ENCODE data around the gene HELZ2. TPM values are rescaled to one million over a fixed set of nuclear protein-coding genes. Genes with fewer than 3 reads are reported as not detected.

HELZ2 gene, protein sequence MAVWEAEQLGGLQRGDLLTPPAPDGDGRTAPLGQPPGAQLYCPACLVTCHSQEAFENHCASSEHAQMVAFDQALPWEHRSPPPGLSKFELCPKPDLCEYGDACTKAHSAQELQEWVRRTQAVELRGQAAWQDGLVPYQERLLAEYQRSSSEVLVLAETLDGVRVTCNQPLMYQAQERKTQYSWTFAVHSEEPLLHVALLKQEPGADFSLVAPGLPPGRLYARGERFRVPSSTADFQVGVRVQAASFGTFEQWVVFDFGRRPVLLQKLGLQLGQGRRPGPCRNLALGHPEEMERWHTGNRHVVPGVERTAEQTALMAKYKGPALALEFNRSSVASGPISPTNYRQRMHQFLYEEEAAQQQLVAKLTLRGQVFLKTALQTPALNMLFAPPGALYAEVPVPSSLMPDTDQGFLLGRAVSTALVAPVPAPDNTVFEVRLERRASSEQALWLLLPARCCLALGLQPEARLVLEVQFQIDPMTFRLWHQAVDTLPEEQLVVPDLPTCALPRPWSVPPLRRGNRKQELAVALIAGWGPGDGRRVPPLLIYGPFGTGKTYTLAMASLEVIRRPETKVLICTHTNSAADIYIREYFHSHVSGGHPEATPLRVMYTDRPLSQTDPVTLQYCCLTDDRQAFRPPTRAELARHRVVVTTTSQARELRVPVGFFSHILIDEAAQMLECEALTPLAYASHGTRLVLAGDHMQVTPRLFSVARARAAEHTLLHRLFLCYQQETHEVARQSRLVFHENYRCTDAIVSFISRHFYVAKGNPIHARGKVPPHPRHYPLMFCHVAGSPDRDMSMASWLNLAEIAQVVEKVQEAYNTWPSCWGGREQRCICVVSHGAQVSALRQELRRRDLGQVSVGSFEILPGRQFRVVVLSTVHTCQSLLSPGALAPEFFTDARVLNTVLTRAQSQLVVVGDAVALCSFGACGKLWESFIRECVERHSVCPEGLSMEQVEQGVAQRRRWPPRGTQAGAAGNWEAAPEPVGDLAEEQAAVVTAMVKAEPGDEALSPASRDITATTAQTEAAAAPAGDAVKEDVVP (N-terminal part only)
- total RNA-seq: 42.7 and 81.7 TPM in 2 replicates

DNA sequence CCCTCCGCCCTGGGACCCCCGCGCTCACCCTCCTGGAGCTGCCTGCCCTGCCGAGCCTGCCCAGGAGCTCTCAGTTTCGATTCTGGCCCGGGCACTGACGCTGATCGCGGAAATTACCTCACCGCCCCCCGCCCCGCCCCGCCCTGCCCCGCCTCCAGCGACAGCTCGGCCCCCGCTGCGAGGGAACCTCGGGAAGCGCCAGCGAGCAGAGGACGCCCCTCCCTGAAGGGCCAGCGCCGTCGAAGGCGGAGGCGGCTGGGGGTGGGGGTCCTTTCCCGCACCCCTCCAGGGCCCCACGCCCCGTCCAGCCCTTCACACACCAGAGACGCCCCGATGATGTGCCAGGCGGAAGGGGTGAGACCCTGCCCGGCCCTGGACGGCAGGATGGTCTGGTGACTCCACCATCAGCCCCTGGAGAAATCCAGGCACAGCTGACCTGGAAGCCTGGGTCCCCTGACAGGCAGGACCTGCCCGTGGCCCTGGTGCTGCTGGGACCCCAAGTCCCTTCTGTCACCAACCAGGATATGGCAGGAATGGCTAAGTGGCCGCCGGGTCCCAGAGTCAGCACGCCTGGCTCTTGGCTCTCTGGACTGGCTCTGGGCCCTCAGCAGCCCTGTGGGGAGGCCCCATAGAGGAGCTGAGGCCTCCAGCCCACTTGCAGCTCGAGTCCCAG lies at the start of gene HELZ2:
Gene HELZ2, minus strand, starts transcription at position 84 of the 673 bp plus-strand sequence. CDS start 1,854 bp downstream, outside the sequence.

DNA sequence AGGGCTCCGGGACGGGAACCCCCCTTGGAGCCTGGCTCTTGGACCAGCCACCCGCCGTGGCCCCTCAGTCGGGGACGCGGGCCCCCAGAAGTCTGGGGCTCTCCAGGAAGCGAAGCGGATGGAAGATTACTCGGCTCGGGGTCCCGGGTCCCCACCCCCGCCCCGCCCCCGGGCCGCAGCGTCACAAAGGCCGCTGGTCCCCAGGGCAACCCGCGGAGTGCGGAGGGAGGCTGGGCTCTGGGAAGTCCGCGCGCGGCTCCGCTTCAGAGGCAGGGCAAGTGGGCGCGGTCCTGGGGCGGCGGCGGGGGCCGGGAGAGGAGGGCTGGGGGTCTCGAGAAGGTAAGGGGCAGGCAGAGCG lies 20.1 kb downstream of the HELZ2 start, which contains the start of gene FNDC11:
Gene FNDC11, plus strand, starts transcription at position 227 of the 358 bp plus-strand sequence. CDS start 1,505 bp downstream, outside the sequence.

DNA sequence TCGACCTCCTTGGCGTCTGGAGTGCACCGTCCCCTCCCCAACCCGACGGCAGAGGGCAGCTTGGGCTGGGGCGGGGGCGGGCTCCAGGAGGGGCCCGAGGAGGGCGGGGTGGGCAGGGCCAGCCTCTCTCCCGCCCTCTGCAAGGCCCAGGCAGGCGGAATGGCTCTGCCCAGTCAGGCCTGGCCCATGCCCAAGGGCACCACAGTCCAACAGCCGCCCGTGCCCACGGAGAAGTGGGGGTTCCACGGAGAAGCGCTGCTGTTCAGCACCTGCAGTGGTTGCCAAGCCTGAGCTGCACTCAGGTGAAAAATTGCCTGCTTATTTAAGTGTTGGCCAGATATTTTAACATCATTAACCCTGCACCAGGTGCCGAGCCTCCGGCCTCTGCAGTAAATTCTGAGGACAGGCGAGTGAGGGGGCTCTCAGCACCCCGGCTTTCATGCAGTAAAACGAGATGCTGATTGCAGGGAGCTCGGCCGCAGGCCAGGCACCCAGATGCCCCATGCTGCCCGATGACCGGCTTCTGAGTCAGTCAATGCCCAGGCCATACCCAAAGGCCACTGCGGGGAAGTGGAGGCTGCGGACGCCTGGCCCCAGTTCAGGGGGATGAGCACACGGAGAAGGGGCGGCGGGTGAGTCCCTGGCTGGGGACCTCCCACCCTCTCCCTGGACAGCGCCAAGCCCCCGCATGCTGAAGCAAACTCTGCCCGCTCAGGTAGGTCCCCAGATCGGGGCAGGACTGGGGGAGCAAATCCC lies 26.1 kb downstream of the HELZ2 start, which contains the start of gene SRMS:
Gene SRMS, minus strand, starts transcription at position 25 of the 756 bp plus-strand sequence. CDS start 286 bp downstream, outside the sequence.

DNA sequence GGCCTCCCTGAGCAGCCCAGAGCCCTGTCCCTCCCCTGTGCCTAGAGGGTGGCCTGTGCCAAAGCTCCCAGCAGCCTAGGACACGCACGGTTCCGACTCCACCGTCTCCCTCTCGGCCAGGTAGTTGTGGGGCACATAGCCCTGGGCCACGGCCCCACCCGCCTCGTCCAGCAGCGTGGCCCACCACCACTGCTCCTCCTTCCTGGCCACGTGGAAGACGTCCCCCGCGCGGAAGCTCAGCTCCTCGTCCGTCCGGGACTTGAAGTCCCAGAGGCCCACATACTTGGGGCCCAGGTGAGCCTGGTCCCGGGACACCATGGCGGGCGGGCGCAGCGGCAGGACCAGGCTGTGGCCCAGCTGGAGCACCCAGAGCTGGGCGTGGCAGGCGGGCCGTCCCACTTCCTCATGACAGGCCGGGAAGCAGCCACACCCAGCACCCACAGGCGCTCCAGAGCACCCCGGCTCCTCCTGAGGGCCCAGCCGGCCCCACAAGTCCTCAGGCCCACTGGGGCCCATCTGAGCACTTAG lies 37.0 kb downstream of the HELZ2 start, which contains the start of gene PTK6:
Gene PTK6, minus strand, starts transcription at position 380 of the 528 bp plus-strand sequence. Its CDS starts 62 bp downstream, at position 318.

Other genes starting within 250 kb of the HELZ2 start
- gene CHRNA4, start 212.9 kb downstream of the HELZ2 start, total RNA-seq: not detected in 2 replicates
- not detected in 2 replicates for gene KCNQ2, start 101.6 kb downstream of the HELZ2 start, total RNA-seq
- 1.3 and 4.6 TPM in 2 replicates for gene EEF1A2, start 75.2 kb downstream of the HELZ2 start, total RNA-seq
- gene PPDPF, start 53.5 kb downstream of the HELZ2 start, total RNA-seq: 63.5 and 86.3 TPM in 2 replicates
- 0.14 and 0.44 TPM in 2 replicates for gene PTK6, start 36.9 kb downstream of the HELZ2 start, total RNA-seq
- not detected in 2 replicates for gene SRMS, start 26.5 kb downstream of the HELZ2 start, total RNA-seq
- gene FNDC11, start 20.1 kb downstream of the HELZ2 start, total RNA-seq: 0.43 and 0.88 TPM in 2 replicates
- 11.2 and 16.0 TPM in 2 replicates for gene GMEB2, start 52.9 kb upstream of the HELZ2 start, total RNA-seq
- gene STMN3, start 79.2 kb upstream of the HELZ2 start, total RNA-seq: 9.2 and 41.1 TPM in 2 replicates
- gene RTEL1, start 84.1 kb upstream of the HELZ2 start, total RNA-seq: 24.5 and 29.5 TPM in 2 replicates
- 3.9 and 35.9 TPM in 2 replicates for gene TNFRSF6B, start 122.4 kb upstream of the HELZ2 start, total RNA-seq
- gene ARFRP1, start 133.7 kb upstream of the HELZ2 start, total RNA-seq: 43.4 and 45.5 TPM in 2 replicates
- 20.6 and 24.9 TPM in 2 replicates for gene ZGPAT, start 133.8 kb upstream of the HELZ2 start, total RNA-seq
- gene LIME1, start 162.4 kb upstream of the HELZ2 start, total RNA-seq: 3.1 and 4.2 TPM in 2 replicates
- gene SLC2A4RG, start 165.5 kb upstream of the HELZ2 start, total RNA-seq: 27.6 and 54.1 TPM in 2 replicates

Data from placental pericyte (primary cell).